Esophagus squamous epithelium (tissue), 5 donors: ENCODE measurements around the gene BSPRY. TPM values are rescaled to one million over a fixed set of nuclear protein-coding genes. Genes with fewer than 3 reads are reported as not detected.

Experiments
- DNase-seq: peaks from one replicate; lab custom pipeline; 2025; lab: John Stamatoyannopoulos, UW
- H3K27ac ChIP-seq, 4 donors: fragments of 200-600 bp; sonication (generic); one replicate each; pipeline ENCODE4 v1.5.1; 2016 to 2019; ENCODE audit warnings: mild to moderate bottlenecking in 1 of 4
- H3K27me3 ChIP-seq, 4 donors: fragments of 200-600 bp; sonication (generic); 1 replicate in 3 of 4; 2 replicates in 1 of 4; pipeline versions ENCODE4 v1.5.1 to v1.6.0; 2017 to 2021; ENCODE audit warnings: antibody characterized with exemption in 1 of 4
- H3K36me3 ChIP-seq, 3 donors: fragments of 200-600 bp; sonication (generic); one replicate each; pipeline ENCODE4 v1.5.1; 2016 to 2019
- H3K4me1 ChIP-seq, 3 donors: fragments of 200-600 bp; sonication (generic); one replicate each; pipeline ENCODE4 v1.5.1; 2017 to 2019
- H3K4me3 ChIP-seq, 4 donors: fragments of 200-600 bp; sonication (generic); 1 replicate in 3 of 4; 2 replicates in 1 of 4; pipeline ENCODE4 v1.5.1; 2016 to 2019; ENCODE audit warnings: mild to moderate bottlenecking in 2 of 4, moderate library complexity in 1 of 4
- H3K9me3 ChIP-seq, 3 donors: fragments of 200-600 bp; sonication (generic); one replicate each; pipeline ENCODE4 v1.5.1; 2016 to 2019
- POLR2A ChIP-seq, 4 donors: fragments of 450-650 bp; IDR thresholded peaks; one replicate each; pipeline ENCODE4 v1.6.1; 2017; ENCODE audit warnings: antibody characterized with exemption in 4 of 4, mild to moderate bottlenecking in 4 of 4, moderate library complexity in 3 of 4
- WGBS, 2 donors: methylation state at CpG; one replicate each; pipeline ENCODE4 v1.1.5; 2018; 5-methylcytosine and 5-hydroxymethylcytosine counted together
- intact Hi-C: fragments of 100-400 bp; cut with DNase I; formaldehyde crosslinking; loops from one replicate; pipeline ENCODE4 v1.15.0; 2022
- total RNA-seq, 4 donors: library from RNA; depleted of rRNA; stranded (reverse); fragments of >200 nt; gene quantifications; one replicate each; pipeline ENCODE4 v1.1.0, GENCODE V29; 2016
- TF ChIP-seq, protein P1 (sequence below), 6 experiments: fragments of 450-650 bp in 4 of 6; fragments of 200-600 bp in 2 of 6; sonication (generic) in 2 of 6; IDR thresholded peaks; one replicate each; pipeline ENCODE4 v1.5.1; 2016 to 2019; ENCODE audit warnings: antibody characterized with exemption in 6 of 6, mild to moderate bottlenecking in 4 of 6, moderate library complexity in 4 of 6
- donor health status: DM: yes; HTN: yes; CAD: no.

The BSPRY gene
- total RNA-seq, 4 donors from 2014 or later = 18.1 to 50.1 (median 37.6) TPM

DNA sequence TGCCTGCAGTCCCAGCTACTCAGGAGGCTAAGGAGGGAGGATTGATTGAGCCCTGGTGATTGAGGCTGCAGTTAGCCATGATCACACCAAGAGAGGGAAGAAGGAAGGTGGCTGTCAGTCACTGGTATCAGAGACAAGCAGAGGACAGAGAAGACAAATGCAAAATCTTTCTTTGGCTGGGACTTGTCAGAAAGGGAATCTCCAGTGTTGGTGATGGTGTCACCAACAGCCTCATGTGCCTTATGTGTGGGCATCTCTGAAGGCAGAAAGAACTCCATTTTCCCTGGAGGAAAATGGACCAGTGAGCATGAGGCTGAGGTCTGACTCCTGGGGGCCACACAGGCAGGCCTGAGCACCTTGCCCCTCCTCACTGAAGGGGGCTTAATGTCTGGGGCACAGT lies 34.1 kb upstream of the BSPRY start:
- intact Hi-C loops = loop anchor here (10.0 kb wide), 1 partner anchor 350 kb away; no protein-coding TSS in a partner anchor
- DNase-seq = no peak
- H3K9me3 ChIP-seq = no peaks in the 10 kb centered on the region
- no peak for TF ChIP-seq POLR2A (IDR thresholded peaks at IDR 0.05)
- H3K4me1 ChIP-seq = no peaks in the 10 kb centered on the region
- H3K27me3 ChIP-seq = no peaks in the 10 kb centered on the region
- H3K36me3 ChIP-seq = peaks cover 0 to 39% (median 0%) of the 10 kb centered on the region in 3 donors
- no peak overlapping the region for H3K4me3 ChIP-seq
- no peak overlapping the region for H3K27ac ChIP-seq

DNA sequence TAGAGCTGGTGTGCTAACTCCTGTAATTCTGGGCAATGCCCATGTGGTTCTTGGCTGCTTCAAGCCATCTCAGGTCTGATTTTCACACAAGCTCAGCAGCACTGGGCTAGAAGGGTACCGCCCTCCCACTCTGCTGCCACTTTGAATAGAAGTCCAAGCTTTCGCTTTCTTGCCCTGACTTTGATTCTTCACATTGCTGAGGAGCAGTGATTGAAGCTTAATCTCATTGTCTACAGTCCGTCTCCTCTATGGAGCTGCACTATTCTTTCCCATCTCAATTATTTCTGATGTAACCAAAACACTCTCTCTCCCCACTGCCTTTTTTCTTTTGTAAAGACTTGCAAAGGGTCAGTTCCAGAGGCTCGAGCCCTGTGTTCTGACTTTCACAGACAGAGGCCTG lies 33.3 kb upstream of the BSPRY start:
- Histone ChIP-seq H3K27ac (no peak overlapping the region), H3K4me3 (no peak overlapping the region), H3K9me3 (no peaks in the 10 kb centered on the region), H3K4me1 (no peaks in the 10 kb centered on the region), H3K27me3 (no peaks in the 10 kb centered on the region), H3K36me3 (peaks cover 0 to 46% (median 0%) of the 10 kb centered on the region in 3 donors)
- DNase-seq = no peak
- TF ChIP-seq, protein P1, sequence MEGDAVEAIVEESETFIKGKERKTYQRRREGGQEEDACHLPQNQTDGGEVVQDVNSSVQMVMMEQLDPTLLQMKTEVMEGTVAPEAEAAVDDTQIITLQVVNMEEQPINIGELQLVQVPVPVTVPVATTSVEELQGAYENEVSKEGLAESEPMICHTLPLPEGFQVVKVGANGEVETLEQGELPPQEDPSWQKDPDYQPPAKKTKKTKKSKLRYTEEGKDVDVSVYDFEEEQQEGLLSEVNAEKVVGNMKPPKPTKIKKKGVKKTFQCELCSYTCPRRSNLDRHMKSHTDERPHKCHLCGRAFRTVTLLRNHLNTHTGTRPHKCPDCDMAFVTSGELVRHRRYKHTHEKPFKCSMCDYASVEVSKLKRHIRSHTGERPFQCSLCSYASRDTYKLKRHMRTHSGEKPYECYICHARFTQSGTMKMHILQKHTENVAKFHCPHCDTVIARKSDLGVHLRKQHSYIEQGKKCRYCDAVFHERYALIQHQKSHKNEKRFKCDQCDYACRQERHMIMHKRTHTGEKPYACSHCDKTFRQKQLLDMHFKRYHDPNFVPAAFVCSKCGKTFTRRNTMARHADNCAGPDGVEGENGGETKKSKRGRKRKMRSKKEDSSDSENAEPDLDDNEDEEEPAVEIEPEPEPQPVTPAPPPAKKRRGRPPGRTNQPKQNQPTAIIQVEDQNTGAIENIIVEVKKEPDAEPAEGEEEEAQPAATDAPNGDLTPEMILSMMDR (IDR thresholded peaks at IDR 0.05) = no peak
- no peak for TF ChIP-seq POLR2A (IDR thresholded peaks at IDR 0.05)
- 85 to 91% methylated on average over 4 of the region's 4 CpGs for WGBS, 2 donors
- intact Hi-C loops = loop anchor here (10.0 kb wide), 1 partner anchor 349 kb away; no protein-coding TSS in a partner anchor

DNA sequence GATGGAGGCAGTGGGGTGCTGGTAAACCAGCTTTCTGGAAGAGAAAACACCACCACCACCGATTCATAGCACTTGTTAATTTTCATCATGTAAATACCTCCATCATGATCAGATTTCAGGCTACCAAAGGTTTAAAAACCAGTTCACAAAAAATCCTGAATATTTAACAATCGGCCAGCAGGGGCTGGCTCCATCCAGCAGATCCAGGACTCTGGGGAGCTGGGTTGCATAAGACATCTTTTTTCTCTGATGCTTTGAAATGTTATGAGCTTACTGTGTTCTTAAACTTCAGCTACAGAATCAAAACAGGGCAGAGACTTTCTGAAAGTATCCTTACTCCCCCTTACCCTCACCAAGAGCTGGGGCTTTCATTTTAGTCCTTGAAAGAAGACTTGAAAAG lies 31.6 kb upstream of the BSPRY start:
- Histone ChIP-seq H3K36me3 (peaks cover 0 to 54% (median 0%) of the 10 kb centered on the region in 3 donors), H3K27me3 (no peaks in the 10 kb centered on the region), H3K4me3 (no peak overlapping the region), H3K4me1 (no peaks in the 10 kb centered on the region), H3K9me3 (no peaks in the 10 kb centered on the region), H3K27ac (no peak overlapping the region)
- TF ChIP-seq, protein P1 (IDR thresholded peaks at IDR 0.05) = peak in 2 of 6 experiments; percentile 11 to 22
- no peak for TF ChIP-seq POLR2A (IDR thresholded peaks at IDR 0.05)
- DNase-seq = no peak
- 43 to 73% methylated on average over 1 to 2 of the region's 2 CpGs for WGBS, 2 donors
- intact Hi-C loops = loop anchor here (10.0 kb wide), 1 partner anchor 347 kb away; no protein-coding TSS in a partner anchor

DNA sequence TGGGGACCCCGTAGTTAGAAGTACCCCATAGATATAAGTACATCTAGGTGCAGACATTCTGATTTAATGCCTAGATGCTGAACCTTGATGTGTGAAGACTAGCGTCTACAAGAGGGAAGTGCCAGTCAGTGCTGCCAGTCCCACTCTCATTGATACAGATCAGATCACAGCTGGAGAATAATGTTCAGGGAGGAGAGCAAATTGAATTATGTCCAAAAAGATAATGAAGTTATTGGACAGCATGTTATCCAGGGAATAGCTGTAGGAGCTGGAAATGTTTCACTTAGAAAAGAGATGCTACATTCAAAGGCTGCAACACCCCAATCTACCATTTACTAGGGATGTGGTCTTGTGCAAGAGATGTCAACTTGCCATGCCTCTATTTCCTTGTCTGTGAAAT lies 30.3 kb upstream of the BSPRY start:
- Histone ChIP-seq H3K4me3 (no peak overlapping the region), H3K4me1 (no peaks in the 10 kb centered on the region), H3K27me3 (no peaks in the 10 kb centered on the region), H3K36me3 (peaks cover 0 to 54% (median 0%) of the 10 kb centered on the region in 3 donors), H3K27ac (no peak overlapping the region), H3K9me3 (no peaks in the 10 kb centered on the region)
- no peak for DNase-seq
- WGBS, 2 donors = 70 to 73% methylated on average over 2 of the region's 2 CpGs
- TF ChIP-seq, protein P1 (IDR thresholded peaks at IDR 0.05) = no peak
- TF ChIP-seq POLR2A (IDR thresholded peaks at IDR 0.05) = no peak
- intact Hi-C loops = loop anchor here (10.0 kb wide), 1 partner anchor 346 kb away; no protein-coding TSS in a partner anchor

DNA sequence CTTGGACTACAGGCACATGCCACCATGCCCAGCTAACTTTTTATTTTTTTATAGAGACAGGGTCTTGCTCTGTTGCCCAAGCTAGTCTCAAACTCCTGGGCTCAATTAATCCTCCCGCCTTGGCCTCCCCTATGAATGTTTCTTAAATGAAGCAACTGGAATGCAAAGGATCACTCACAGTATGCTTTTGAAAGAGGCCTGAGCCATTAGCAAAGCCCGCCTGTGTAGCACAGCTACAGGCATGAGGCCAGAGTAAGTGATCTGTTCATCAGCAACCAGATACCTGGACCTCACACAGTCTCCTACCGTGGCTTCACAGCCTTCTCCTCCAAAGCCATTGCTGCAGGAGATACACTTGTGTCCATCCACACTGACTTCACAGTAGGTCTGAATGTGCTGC lies 29.3 kb upstream of the BSPRY start:
- no peak for DNase-seq
- no peaks in the 10 kb centered on the region for H3K27me3 ChIP-seq
- no peaks in the 10 kb centered on the region for H3K4me1 ChIP-seq
- 71 to 100% methylated on average over 1 to 3 of the region's 3 CpGs for WGBS, 2 donors
- H3K36me3 ChIP-seq = peaks cover 0 to 54% (median 0%) of the 10 kb centered on the region in 3 donors
- intact Hi-C loops = no loop called here
- TF ChIP-seq, protein P1 (IDR thresholded peaks at IDR 0.05) = no peak
- no peak for TF ChIP-seq POLR2A (IDR thresholded peaks at IDR 0.05)
- no peak overlapping the region for H3K4me3 ChIP-seq
- H3K27ac ChIP-seq = no peak overlapping the region
- H3K9me3 ChIP-seq = no peaks in the 10 kb centered on the region
